Left ventricle myocardium inferior (tissue), 1 donor: ENCODE data around the gene HACD2. TPM values are rescaled to one million over a fixed set of nuclear protein-coding genes. Genes with fewer than 3 reads are reported as not detected.

Experiments used
- DNase-seq: peaks from one replicate; pipeline ENCODE4 v3.0.0-alpha.2; 2020
- H3K27ac ChIP-seq: fragments of 200-600 bp; replicated peaks from 2 replicates; pipeline ENCODE4 v1.8.0; 2021
- H3K27me3 ChIP-seq: fragments of 200-600 bp; 2 replicates; pipeline ENCODE4 v1.8.0; 2021; ENCODE audit warnings: low read depth
- H3K36me3 ChIP-seq: fragments of 200-600 bp; 2 replicates; pipeline ENCODE4 v1.8.0; 2021
- H3K4me1 ChIP-seq: fragments of 200-600 bp; 2 replicates; pipeline ENCODE4 v1.8.0; 2021
- H3K4me3 ChIP-seq: fragments of 200-600 bp; 2 replicates; pipeline ENCODE4 v1.8.0; 2021; ENCODE audit warnings: mild to moderate bottlenecking, moderate library complexity
- H3K9me3 ChIP-seq: fragments of 200-600 bp; replicated peaks from 2 replicates; pipeline ENCODE4 v1.8.0; 2021
- CTCF ChIP-seq: fragments of 200-600 bp; IDR thresholded peaks from 2 replicates; pipeline ENCODE4 v1.8.0; 2021; ENCODE audit warnings: antibody characterized with exemption, mild to moderate bottlenecking, borderline replicate concordance
- intact Hi-C: fragments of 100-400 bp; cut with micrococcal nuclease; formaldehyde crosslinking; loops from one replicate; pipeline ENCODE4 v1.11.0; 2022
- total RNA-seq: library from RNA; stranded (reverse); fragmentation: NEBNext Ultra II Directional; extraction: Animal tissue kit (Norgen Biotek cat#: 25700); gene quantifications from one replicate; pipeline ENCODE4 v1.2.1, GENCODE V29; 2021
- donor health status: DM: no; HTN: yes; CAD: no; lungs with severe emphysema.

The HACD2 gene
- total RNA-seq, 1 donor from 2014 or later, result 8.1 TPM

- H3K4me3 ChIP-seq, result no peak overlapping the region
- peaks cover 4% of the 10 kb centered on the region for H3K4me1 ChIP-seq
- H3K36me3 ChIP-seq, result no peaks in the 10 kb centered on the region
- intact Hi-C loops, result no loop called here
- DNase-seq, result no peak
- no peaks in the 10 kb centered on the region for H3K9me3 ChIP-seq
- no peak overlapping the region for H3K27ac ChIP-seq
- H3K27me3 ChIP-seq, result peaks cover 3% of the 10 kb centered on the region
- TF ChIP-seq CTCF, result no peak
Measured at GRCh38 chr3:123481071-123481470, 103.8 kb downstream of the HACD2 start.

GRCh38 chr3:123480428-123480827 lies 104.4 kb downstream of the HACD2 start:
- Histone ChIP-seq H3K4me1 (peaks cover 4% of the 10 kb centered on the region), H3K27ac (no peak overlapping the region), H3K4me3 (no peak overlapping the region), H3K9me3 (no peaks in the 10 kb centered on the region), H3K36me3 (no peaks in the 10 kb centered on the region), H3K27me3 (peaks cover 9% of the 10 kb centered on the region)
- no peak for DNase-seq
- no peak for TF ChIP-seq CTCF
- intact Hi-C loops, result no loop called here

- no peaks in the 10 kb centered on the region for H3K36me3 ChIP-seq
- intact Hi-C loops, result no loop called here
Measured at GRCh38 chr3:123479891-123480290, 105.0 kb downstream of the HACD2 start.

GRCh38 chr3:123478314-123478713 lies 106.5 kb downstream of the HACD2 start:
- intact Hi-C loops, result no loop called here
- no peak for DNase-seq
- no peak overlapping the region for H3K4me3 ChIP-seq
- peaks cover 14% of the 10 kb centered on the region for H3K27me3 ChIP-seq
- H3K9me3 ChIP-seq, result no peaks in the 10 kb centered on the region
- peaks cover 4% of the 10 kb centered on the region for H3K4me1 ChIP-seq
- TF ChIP-seq CTCF, result no peak
- H3K27ac ChIP-seq, result no peak overlapping the region
- H3K36me3 ChIP-seq, result no peaks in the 10 kb centered on the region

More at GRCh38 chr3:123479891-123480290, 105.0 kb downstream of the HACD2 start:
- Histone ChIP-seq H3K4me1 (peaks cover 4% of the 10 kb centered on the region), H3K4me3 (no peak overlapping the region), H3K27me3 (peaks cover 9% of the 10 kb centered on the region), H3K27ac (no peak overlapping the region), H3K9me3 (no peaks in the 10 kb centered on the region)
- DNase-seq, result no peak
- TF ChIP-seq CTCF, result no peak

GRCh38 chr3:123476967-123477750 lies 107.7 kb downstream of the HACD2 start:
- no peak for TF ChIP-seq CTCF
- no peak for DNase-seq
- Histone ChIP-seq H3K9me3 (no peaks in the 10 kb centered on the region), H3K4me1 (peaks cover 3% of the 10 kb centered on the region), H3K27ac (no peak overlapping the region), H3K27me3 (peaks cover 14% of the 10 kb centered on the region), H3K4me3 (no peak overlapping the region), H3K36me3 (no peaks in the 10 kb centered on the region)
- intact Hi-C loops, result no loop called here
